ENCODE measurements around the gene FZD7.

FZD7 gene

GRCh38 chr2:202007015-202007982, 26.4 kb upstream of the FZD7 start:
- H2BK5ac ChIP-seq (ENCODE audit: low read length) = no peak overlapping the region
- no peak overlapping the region for H4K8ac ChIP-seq (ENCODE audit: low read depth, low read length)
- no peak overlapping the region for H3K23ac ChIP-seq (ENCODE audit: low read length)
- no peak overlapping the region for H4K5ac ChIP-seq (ENCODE audit: low read length)
- WGBS (ENCODE audit: extremely low coverage, insufficient coverage, low lambda C conversion rate) = no CpG with 5 or more reads among the region's 7 CpGs
- H3K27ac ChIP-seq (ENCODE audit: low read depth, low read length) = no peak overlapping the region
- no peak overlapping the region for H3K4me2 ChIP-seq (ENCODE audit: low read length)
- no peak overlapping the region for H3K56ac ChIP-seq (ENCODE audit: low read length)
- DNase-seq = no peak
- H2BK15ac ChIP-seq (replicated peaks; ENCODE audit: low read depth) = no peak overlapping the region
- no peaks in the 10 kb centered on the region for H3K36me3 ChIP-seq (ENCODE audit: control insufficient read depth, insufficient read depth, low read length)
- no peaks in the 10 kb centered on the region for H3K79me1 ChIP-seq (ENCODE audit: low read length)
- no peaks in the 10 kb centered on the region for H3K4me1 ChIP-seq (ENCODE audit: control insufficient read depth, low read depth, low read length)
- no peak overlapping the region for H3K9ac ChIP-seq (ENCODE audit: low read length)
- no peaks in the 10 kb centered on the region for H3K79me2 ChIP-seq (ENCODE audit: control insufficient read depth, insufficient read depth, low read length)
- no peak overlapping the region for H3K4ac ChIP-seq (ENCODE audit: low read depth, low read length)
- no peak overlapping the region for H2BK120ac ChIP-seq (ENCODE audit: low read depth, low read length)
- no peak overlapping the region for H3K4me3 ChIP-seq (ENCODE audit: low read length)
- peak overlapping the region; percentile 26 for H3K18ac ChIP-seq (ENCODE audit: low read length)
- no peaks in the 10 kb centered on the region for H3K27me3 ChIP-seq (ENCODE audit: insufficient read depth, low read length, poor library complexity)
- no peak overlapping the region for H2AK5ac ChIP-seq (ENCODE audit: low read length)

GRCh38 chr2:202007983-202008354, 25.7 kb upstream of the FZD7 start:
- no peak overlapping the region for H2BK15ac ChIP-seq (replicated peaks; ENCODE audit: low read depth)
- WGBS (ENCODE audit: extremely low coverage, insufficient coverage, low lambda C conversion rate) = no CpG with 5 or more reads among the region's 2 CpGs
- no peak overlapping the region for H3K9ac ChIP-seq (ENCODE audit: low read length)
- no peak overlapping the region for H3K4me2 ChIP-seq (ENCODE audit: low read length)
- H3K56ac ChIP-seq (ENCODE audit: low read length) = no peak overlapping the region
- no peaks in the 10 kb centered on the region for H3K79me2 ChIP-seq (ENCODE audit: control insufficient read depth, insufficient read depth, low read length)
- no peak overlapping the region for H3K18ac ChIP-seq (ENCODE audit: low read length)
- no peak overlapping the region for H4K5ac ChIP-seq (ENCODE audit: low read length)
- H3K79me1 ChIP-seq (ENCODE audit: low read length) = no peaks in the 10 kb centered on the region
- no peak overlapping the region for H3K27ac ChIP-seq (ENCODE audit: low read depth, low read length)
- H3K36me3 ChIP-seq (ENCODE audit: control insufficient read depth, insufficient read depth, low read length) = no peaks in the 10 kb centered on the region
- no peak overlapping the region for H2BK5ac ChIP-seq (ENCODE audit: low read length)
- no peaks in the 10 kb centered on the region for H3K4me1 ChIP-seq (ENCODE audit: control insufficient read depth, low read depth, low read length)
- no peak overlapping the region for H2AK5ac ChIP-seq (ENCODE audit: low read length)
- no peaks in the 10 kb centered on the region for H3K27me3 ChIP-seq (ENCODE audit: insufficient read depth, low read length, poor library complexity)
- H2BK120ac ChIP-seq (ENCODE audit: low read depth, low read length) = no peak overlapping the region
- H3K23ac ChIP-seq (ENCODE audit: low read length) = no peak overlapping the region
- no peak overlapping the region for H4K8ac ChIP-seq (ENCODE audit: low read depth, low read length)
- H3K4ac ChIP-seq (ENCODE audit: low read depth, low read length) = no peak overlapping the region
- no peak overlapping the region for H3K4me3 ChIP-seq (ENCODE audit: low read length)
- DNase-seq = no peak

- no peak overlapping the region for H3K4me3 ChIP-seq (ENCODE audit: low read length)
- H3K4ac ChIP-seq (ENCODE audit: low read depth, low read length) = no peak overlapping the region
- H3K4me1 ChIP-seq (ENCODE audit: control insufficient read depth, low read depth, low read length) = no peaks in the 10 kb centered on the region
- no peak overlapping the region for H3K18ac ChIP-seq (ENCODE audit: low read length)
- H2AK5ac ChIP-seq (ENCODE audit: low read length) = no peak overlapping the region
- no peaks in the 10 kb centered on the region for H3K36me3 ChIP-seq (ENCODE audit: control insufficient read depth, insufficient read depth, low read length)
- no CpG with 5 or more reads among the region's 5 CpGs for WGBS (ENCODE audit: extremely low coverage, insufficient coverage, low lambda C conversion rate)
- H3K27me3 ChIP-seq (ENCODE audit: insufficient read depth, low read length, poor library complexity) = no peaks in the 10 kb centered on the region
- no peak for DNase-seq
- no peak overlapping the region for H4K5ac ChIP-seq (ENCODE audit: low read length)
- no peak overlapping the region for H2BK15ac ChIP-seq (replicated peaks; ENCODE audit: low read depth)
- H3K9ac ChIP-seq (ENCODE audit: low read length) = no peak overlapping the region
- no peak overlapping the region for H3K56ac ChIP-seq (ENCODE audit: low read length)
- no peak overlapping the region for H3K23ac ChIP-seq (ENCODE audit: low read length)
- H2BK5ac ChIP-seq (ENCODE audit: low read length) = no peak overlapping the region
- no peak overlapping the region for H3K27ac ChIP-seq (ENCODE audit: low read depth, low read length)
- H4K8ac ChIP-seq (ENCODE audit: low read depth, low read length) = peak overlapping the region; percentile 57
- no peak overlapping the region for H3K4me2 ChIP-seq (ENCODE audit: low read length)
- no peaks in the 10 kb centered on the region for H3K79me1 ChIP-seq (ENCODE audit: low read length)
- H3K79me2 ChIP-seq (ENCODE audit: control insufficient read depth, insufficient read depth, low read length) = no peaks in the 10 kb centered on the region
- H2BK120ac ChIP-seq (ENCODE audit: low read depth, low read length) = no peak overlapping the region
Observed at GRCh38 chr2:202009019-202009481, 24.6 kb upstream of the FZD7 start.

GRCh38 chr2:202009581-202009980, 24.1 kb upstream of the FZD7 start:
- no peak overlapping the region for H2AK5ac ChIP-seq (ENCODE audit: low read length)
- H3K79me1 ChIP-seq (ENCODE audit: low read length) = no peaks in the 10 kb centered on the region
- H3K4ac ChIP-seq (ENCODE audit: low read depth, low read length) = no peak overlapping the region
- no peak overlapping the region for H2BK5ac ChIP-seq (ENCODE audit: low read length)
- no peak overlapping the region for H3K27ac ChIP-seq (ENCODE audit: low read depth, low read length)
- no peak overlapping the region for H3K9ac ChIP-seq (ENCODE audit: low read length)
- H4K5ac ChIP-seq (ENCODE audit: low read length) = no peak overlapping the region
- H3K4me2 ChIP-seq (ENCODE audit: low read length) = no peak overlapping the region
- H2BK15ac ChIP-seq (replicated peaks; ENCODE audit: low read depth) = no peak overlapping the region
- no peak for DNase-seq
- H3K4me1 ChIP-seq (ENCODE audit: control insufficient read depth, low read depth, low read length) = peaks cover 2% of the 10 kb centered on the region
- H3K18ac ChIP-seq (ENCODE audit: low read length) = no peak overlapping the region
- H3K4me3 ChIP-seq (ENCODE audit: low read length) = no peak overlapping the region
- no peaks in the 10 kb centered on the region for H3K36me3 ChIP-seq (ENCODE audit: control insufficient read depth, insufficient read depth, low read length)
- no peaks in the 10 kb centered on the region for H3K79me2 ChIP-seq (ENCODE audit: control insufficient read depth, insufficient read depth, low read length)
- no peaks in the 10 kb centered on the region for H3K27me3 ChIP-seq (ENCODE audit: insufficient read depth, low read length, poor library complexity)
- no peak overlapping the region for H2BK120ac ChIP-seq (ENCODE audit: low read depth, low read length)
- H3K23ac ChIP-seq (ENCODE audit: low read length) = no peak overlapping the region
- no peak overlapping the region for H3K56ac ChIP-seq (ENCODE audit: low read length)
- WGBS (ENCODE audit: extremely low coverage, insufficient coverage, low lambda C conversion rate) = no CpG with 5 or more reads among the region's 7 CpGs
- H4K8ac ChIP-seq (ENCODE audit: low read depth, low read length) = no peak overlapping the region

- Histone ChIP-seq H3K23ac (ENCODE audit: low read length) (no peak overlapping the region), H3K9ac (ENCODE audit: low read length) (peak overlapping the region; percentile 1), H3K79me1 (ENCODE audit: low read length) (no peaks in the 10 kb centered on the region), H3K18ac (ENCODE audit: low read length) (no peak overlapping the region), H2BK120ac (ENCODE audit: low read depth, low read length) (no peak overlapping the region), H2AK5ac (ENCODE audit: low read length) (no peak overlapping the region), H4K5ac (ENCODE audit: low read length) (no peak overlapping the region), H3K4ac (ENCODE audit: low read depth, low read length) (peak overlapping the region; percentile 17), H3K4me1 (ENCODE audit: control insufficient read depth, low read depth, low read length) (peaks cover 5% of the 10 kb centered on the region), H2BK15ac (replicated peaks; ENCODE audit: low read depth) (peak overlapping the region; percentile 4), H3K27ac (ENCODE audit: low read depth, low read length) (no peak overlapping the region), H3K36me3 (ENCODE audit: control insufficient read depth, insufficient read depth, low read length) (no peaks in the 10 kb centered on the region), H3K79me2 (ENCODE audit: control insufficient read depth, insufficient read depth, low read length) (no peaks in the 10 kb centered on the region), H3K4me2 (ENCODE audit: low read length) (no peak overlapping the region), H3K27me3 (ENCODE audit: insufficient read depth, low read length, poor library complexity) (no peaks in the 10 kb centered on the region), H2BK5ac (ENCODE audit: low read length) (peak overlapping the region; percentile 0), H3K4me3 (ENCODE audit: low read length) (no peak overlapping the region), H3K56ac (ENCODE audit: low read length) (no peak overlapping the region), H4K8ac (ENCODE audit: low read depth, low read length) (no peak overlapping the region)
- no peak for DNase-seq
- no CpG with 5 or more reads among the region's 6 CpGs for WGBS (ENCODE audit: extremely low coverage, insufficient coverage, low lambda C conversion rate)
Observed at GRCh38 chr2:202014318-202014717, 19.3 kb upstream of the FZD7 start.

Measured in mesendoderm (in vitro differentiated cells).